K562 (cell line): Measurements from ENCODE around the gene PIERCE2. TPM values are rescaled to one million over a fixed set of nuclear protein-coding genes. Genes with fewer than 3 reads are reported as not detected.

Source experiments
- CBFA2T3 ChIP-seq: fragments of 450-650 bp; IDR thresholded peaks from 2 replicates; pipeline ENCODE4 v1.6.1; 2017
- CEBPB ChIP-seq: fragments of 450-650 bp; IDR thresholded peaks from 2 replicates; pipeline ENCODE4 v1.6.1; 2016; ENCODE audit warnings: missing genetic modification characterization, missing compliant biosample characterization
- EHMT2 ChIP-seq: fragments of 450-650 bp; IDR thresholded peaks from 2 replicates; pipeline ENCODE4 v1.6.1; 2018; ENCODE audit warnings: antibody characterized with exemption
- ETV1 ChIP-seq: fragments of 450-650 bp; conservative IDR thresholded peaks from 2 replicates; pipeline ENCODE4 v1.6.1; 2016; ENCODE audit warnings: missing genetic modification characterization, control low read depth, low read depth, missing compliant biosample characterization
- GTF2A2 ChIP-seq: IDR thresholded peaks from 2 replicates; pipeline ENCODE4 v1.6.1; 2016; ENCODE audit warnings: mild to moderate bottlenecking, missing genetic modification characterization, missing compliant biosample characterization
- HDAC1 ChIP-seq, 2 experiments: fragments of 450-650 bp; IDR thresholded peaks; 2 replicates each; pipeline ENCODE4 v1.6.1; 2016 to 2017; ENCODE audit warnings: inconsistent platforms in 1 of 2, mild to moderate bottlenecking in 1 of 2, moderate library complexity in 1 of 2
- ILK ChIP-seq: fragments of 450-650 bp; IDR thresholded peaks from 2 replicates; pipeline ENCODE4 v1.6.1; 2016; ENCODE audit warnings: missing genetic modification characterization, low read depth, mild to moderate bottlenecking, missing compliant biosample characterization, moderate library complexity, borderline replicate concordance
- JUND ChIP-seq, 2 experiments: IDR thresholded peaks; 2 replicates in 1 of 2; 3 replicates in 1 of 2; pipeline ENCODE4 v1.6.1; 2011; ENCODE audit warnings: borderline replicate concordance in 2 of 2, low read depth in 2 of 2, low read length in 2 of 2, improper control_type of control experiment in 1 of 2, missing biosample characterization in 1 of 2, missing genetic modification characterization in 1 of 2, missing genetic modification reagents in 1 of 2
- MAFG ChIP-seq: fragments of 450-650 bp; conservative IDR thresholded peaks from 2 replicates; pipeline ENCODE4 v1.6.1; 2016; ENCODE audit warnings: missing genetic modification characterization, missing compliant biosample characterization
- NCOA4 ChIP-seq: fragments of 450-650 bp; IDR thresholded peaks from 2 replicates; pipeline ENCODE4 v1.6.1; 2018; ENCODE audit warnings: mild to moderate bottlenecking; ENCODE audit not compliant: partially characterized antibody
- POLR2AphosphoS5 ChIP-seq: IDR thresholded peaks from 2 replicates; pipeline ENCODE4 v1.6.1; 2011; ENCODE audit warnings: mild to moderate bottlenecking, low read depth, low read length, moderate library complexity; ENCODE audit not compliant: control insufficient read depth, insufficient read depth
- POLR3G ChIP-seq: IDR thresholded peaks from 2 replicates; pipeline ENCODE4 v1.6.1; 2011; ENCODE audit not compliant: insufficient read length, insufficient replicate concordance; ENCODE audit errors: extremely low read depth
- PTRF ChIP-seq: fragments of 450-650 bp; IDR thresholded peaks from 2 replicates; pipeline ENCODE4 v1.6.1; 2016; ENCODE audit warnings: mild to moderate bottlenecking, missing genetic modification characterization, missing compliant biosample characterization
- RBM22 ChIP-seq: fragments of 200-400 bp; formaldehyde crosslinking; IDR thresholded peaks from 2 replicates; pipeline ENCODE4 v1.6.1; 2018; ENCODE audit warnings: low read length, low read depth; ENCODE audit not compliant: poor library complexity, severe bottlenecking
- SLC30A9 ChIP-seq: fragments of 250-450 bp; sonication (Bioruptor Pico); IDR thresholded peaks from 2 replicates; pipeline ENCODE4 v1.8.0; 2022; ENCODE audit warnings: mild to moderate bottlenecking, moderate library complexity
- SMARCA5 ChIP-seq: fragments of 450-650 bp; IDR thresholded peaks from 2 replicates; pipeline ENCODE4 v1.6.1; 2016
- SP2 ChIP-seq: IDR thresholded peaks from 2 replicates; pipeline ENCODE4 v1.6.1; 2011; ENCODE audit warnings: mild to moderate bottlenecking, low read depth, low read length, moderate library complexity; ENCODE audit not compliant: poor library complexity, severe bottlenecking; ENCODE audit errors: extremely low read depth
- TAF1 ChIP-seq: IDR thresholded peaks from 2 replicates; pipeline ENCODE4 v1.6.1; 2011; ENCODE audit warnings: mild to moderate bottlenecking, low read length, moderate library complexity; ENCODE audit not compliant: insufficient read depth, control insufficient read depth, severe bottlenecking; ENCODE audit errors: extremely low read depth
- TAF7 ChIP-seq: fragments of 450-650 bp; IDR thresholded peaks from 2 replicates; pipeline ENCODE4 v1.6.1; 2016; ENCODE audit warnings: missing genetic modification characterization, missing compliant biosample characterization
- TEAD1 ChIP-seq, 2 experiments: fragments of 450-650 bp in 1 of 2; sonication (generic) in 1 of 2; formaldehyde crosslinking; IDR thresholded peaks; 2 replicates each; pipeline versions ENCODE4 v1.4.0 to v1.8.0; 2020 to 2022; ENCODE audit warnings: mild to moderate bottlenecking in 2 of 2, missing genetic modification reagents in 1 of 2
- ZNF212 ChIP-seq: fragments of 450-650 bp; formaldehyde crosslinking; IDR thresholded peaks from 2 replicates; pipeline ENCODE4 v1.4.0; 2020; ENCODE audit warnings: mild to moderate bottlenecking
- ZNF274 ChIP-seq: IDR thresholded peaks from 2 replicates; pipeline ENCODE4 v1.6.1; 2011; ENCODE audit warnings: low read depth, mild to moderate bottlenecking, low read length, moderate library complexity, borderline replicate concordance
- ZNF778 ChIP-seq: fragments of 450-650 bp; formaldehyde crosslinking; IDR thresholded peaks from 2 replicates; pipeline ENCODE4 v1.4.0; 2020; ENCODE audit warnings: mild to moderate bottlenecking, moderate library complexity
- polyA plus RNA-seq, 8 experiments: library from polyadenylated mRNA; depleted of rRNA in 4 of 8; stranded (reverse) in 5 of 8; unstranded in 3 of 8; fragments of >200 nt; fragmentation: Nextera tagmentation in 2 of 8; fragmentation: Illumina TruSeq in 1 of 8; extraction: Ambion mirVana in 2 of 8; extraction: Trizol in 1 of 8; gene quantifications; 2 replicates each; pipeline versions ENCODE4 v1.2.1 to v1.2.3, GENCODE V29; 2011 to 2014; ENCODE audit warnings: inconsistent platforms in 1 of 8, missing spikeins in 1 of 8
- total RNA-seq, 7 experiments: library from RNA; depleted of rRNA in 6 of 7; stranded (reverse); fragments of >200 nt in 6 of 7; fragmentation: Illumina TruSeq in 2 of 7; extraction: Trizol in 2 of 7; gene quantifications; 2 replicates each; pipeline versions ENCODE4 v1.2.1 to v1.2.3, GENCODE V29; 2011 to 2021; ENCODE audit warnings: low replicate concordance in 1 of 7
- TF ChIP-seq, protein P1 (sequence below): fragments of 250-450 bp; sonication (Bioruptor Pico); IDR thresholded peaks from 2 replicates; pipeline ENCODE4 v1.8.0; 2021; ENCODE audit warnings: borderline replicate concordance, mild to moderate bottlenecking, moderate library complexity; ENCODE audit not compliant: poor library complexity, severe bottlenecking
- TF ChIP-seq, protein P2 (sequence below): fragments of 250-450 bp; sonication (Bioruptor Pico); IDR thresholded peaks from 2 replicates; pipeline ENCODE4 v1.5.0; 2020; ENCODE audit warnings: mild to moderate bottlenecking

The PIERCE2 gene
- total and polyA plus RNA-seq, 9 of the 15 experiments (the other 6 are each of a cell fraction or from before 2014, with no cell fraction given), result 2.9 to 4.8 (median 4.0) TPM

DNA sequence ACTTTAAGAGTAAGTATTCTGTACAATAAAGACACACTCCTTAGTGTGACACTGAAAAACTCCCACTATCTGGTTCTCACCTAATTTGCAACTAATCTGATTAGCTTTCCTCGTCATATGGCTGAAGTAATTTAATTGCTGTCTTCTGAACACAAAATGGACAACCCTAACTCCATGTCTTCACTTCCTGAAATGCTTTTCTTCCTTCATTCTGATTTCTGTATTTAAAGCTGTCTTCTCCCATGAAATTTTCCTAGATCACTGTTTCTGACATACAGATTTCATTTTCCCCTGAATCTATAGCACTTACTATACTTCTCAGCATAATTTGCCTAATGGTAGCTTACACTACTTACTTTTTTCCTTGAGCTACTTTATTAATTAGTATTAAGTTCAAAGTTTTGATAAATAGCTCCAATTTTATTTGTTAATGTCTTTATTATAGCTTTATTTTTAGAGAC is 6.5 kb upstream of the PIERCE2 start (continued):
- TF ChIP-seq TAF1 (no peak), PTRF (peak; percentile 79), SP2 (no peak), RBM22 (no peak), POLR2AphosphoS5 (no peak), JUND (IDR thresholded peaks at IDR 0.05; ENCODE audit: borderline replicate concordance, low read depth, low read length) (no peak), JUND (tag; IDR thresholded peaks at IDR 0.05; ENCODE audit: borderline replicate concordance, low read depth, low read length) (peak; percentile 46; the same call in 1 of the 3 replicates), ZNF778 (no peak), ZNF212 (CRISPR knock-in tag) (no peak), POLR3G (no peak), TEAD1 (CRISPR knock-in tag; IDR thresholded peaks at IDR 0.05) (peak in 1 of 2 experiments; percentile 86; a peak in 2 of 4 replicates), EHMT2 (no peak), TAF7 (tag) (peak; percentile 59; the same call in 1 of the 2 replicates), ILK (tag) (0 out of 2 replicates have a peak, but pooled peaks have one; percentile 39), MAFG (tag) (no peak), GTF2A2 (tag) (0 out of 2 replicates have a peak, but pooled peaks have one; percentile 57), ETV1 (tag) (0 out of 2 replicates have a peak, but pooled peaks have one; percentile 28), ZNF274 (no peak), HDAC1 (IDR thresholded peaks at IDR 0.05) (no peak), SLC30A9 (no peak), CEBPB (tag) (no peak), SMARCA5 (no peak), CBFA2T3 (no peak), NCOA4 (no peak)
- TF ChIP-seq, protein P1, sequence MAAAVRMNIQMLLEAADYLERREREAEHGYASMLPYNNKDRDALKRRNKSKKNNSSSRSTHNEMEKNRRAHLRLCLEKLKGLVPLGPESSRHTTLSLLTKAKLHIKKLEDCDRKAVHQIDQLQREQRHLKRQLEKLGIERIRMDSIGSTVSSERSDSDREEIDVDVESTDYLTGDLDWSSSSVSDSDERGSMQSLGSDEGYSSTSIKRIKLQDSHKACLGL (CRISPR knock-in tag), result no peak
- TF ChIP-seq, protein P2, sequence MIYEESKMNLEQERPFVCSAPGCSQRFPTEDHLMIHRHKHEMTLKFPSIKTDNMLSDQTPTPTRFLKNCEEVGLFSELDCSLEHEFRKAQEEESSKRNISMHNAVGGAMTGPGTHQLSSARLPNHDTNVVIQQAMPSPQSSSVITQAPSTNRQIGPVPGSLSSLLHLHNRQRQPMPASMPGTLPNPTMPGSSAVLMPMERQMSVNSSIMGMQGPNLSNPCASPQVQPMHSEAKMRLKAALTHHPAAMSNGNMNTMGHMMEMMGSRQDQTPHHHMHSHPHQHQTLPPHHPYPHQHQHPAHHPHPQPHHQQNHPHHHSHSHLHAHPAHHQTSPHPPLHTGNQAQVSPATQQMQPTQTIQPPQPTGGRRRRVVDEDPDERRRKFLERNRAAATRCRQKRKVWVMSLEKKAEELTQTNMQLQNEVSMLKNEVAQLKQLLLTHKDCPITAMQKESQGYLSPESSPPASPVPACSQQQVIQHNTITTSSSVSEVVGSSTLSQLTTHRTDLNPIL (CRISPR knock-in tag), result peak; percentile 89
